Measurements from ENCODE around the gene USP13.
A peak's percentile ranks its signal among the peaks of the same experiment; 100 is the strongest.

The USP13 gene

DNA sequence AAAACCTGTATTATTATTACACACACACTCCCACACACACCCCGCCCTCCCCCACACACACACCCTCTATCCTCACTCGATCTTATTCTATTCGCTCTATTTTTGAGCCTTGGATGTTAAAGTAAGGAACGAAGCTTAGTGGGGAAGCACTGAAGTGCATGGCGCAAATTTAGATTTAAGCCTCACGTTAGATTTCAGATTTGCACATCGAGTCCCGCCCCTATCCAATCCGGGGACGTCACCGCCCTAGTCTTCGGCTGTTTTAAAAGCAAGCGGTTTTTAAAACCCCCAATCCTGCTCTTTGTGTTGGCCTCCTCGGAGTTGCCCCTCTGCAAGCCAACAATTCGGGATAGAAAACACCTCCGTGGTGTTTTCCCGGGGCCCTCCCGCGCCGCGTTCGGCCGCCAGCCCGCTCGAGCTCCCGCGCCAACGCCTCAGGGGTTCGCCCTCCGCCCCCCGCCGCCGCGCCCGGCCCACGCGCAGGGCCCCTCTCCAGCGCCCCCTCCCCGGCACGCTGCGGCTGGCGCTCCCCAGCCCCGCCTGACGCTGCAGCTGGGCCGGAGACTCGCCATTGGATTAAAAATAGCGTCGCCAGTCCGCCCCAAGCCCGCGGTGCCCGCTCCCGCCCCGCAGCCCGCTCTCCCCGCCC, at the start of gene USP13:
TSS of gene USP13 (plus strand) at position 594 of the 649 bp plus-strand sequence. CDS start 186 bp downstream, outside the sequence.
- peak; percentile 4 for TF ChIP-seq CTCF (IDR thresholded peaks at IDR 0.05; ENCODE audit: low read depth, low read length, missing control alignments)
- peak within 1 kb of the TSS; percentile 90 for H3K4me3 ChIP-seq (ENCODE audit: low read depth, low read length)
- peak; percentile 53 for DNase-seq (ENCODE audit: low read depth)

DNA sequence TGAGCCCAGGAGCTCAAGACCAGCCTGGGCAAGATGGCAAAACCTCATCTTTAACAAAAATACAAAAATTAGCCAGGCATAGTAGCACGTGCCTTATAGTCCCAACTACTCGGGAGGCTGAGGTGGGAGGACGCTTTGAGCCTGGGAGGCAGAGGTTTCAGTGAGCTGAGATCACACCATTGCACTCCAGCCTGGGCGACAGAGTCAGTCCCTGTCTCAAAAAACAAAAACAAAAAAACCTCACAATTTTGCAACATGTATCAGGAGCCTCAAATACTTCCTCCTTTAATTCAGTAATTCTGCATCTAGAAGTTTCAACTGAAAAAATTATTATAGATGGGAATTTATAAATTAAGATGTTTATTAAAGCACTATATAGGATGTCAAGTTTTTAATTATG, 49.5 kb upstream of the USP13 start:
- H3K4me3 ChIP-seq (ENCODE audit: low read depth, low read length): peak overlapping the region; percentile 20; the same call in 1 of the 2 replicates
- DNase-seq (ENCODE audit: low read depth): no peak
- no peak for TF ChIP-seq CTCF (IDR thresholded peaks at IDR 0.05; ENCODE audit: low read depth, low read length, missing control alignments)

- TF ChIP-seq CTCF (IDR thresholded peaks at IDR 0.05; ENCODE audit: low read depth, low read length, missing control alignments): no peak
- no peak for DNase-seq (ENCODE audit: low read depth)
- peak overlapping the region; percentile 89 for H3K4me3 ChIP-seq (ENCODE audit: low read depth, low read length)
Measured at GRCh38 chr3:179603831-179604230, 49.0 kb upstream of the USP13 start.

- no peak for TF ChIP-seq CTCF (IDR thresholded peaks at IDR 0.05; ENCODE audit: low read depth, low read length, missing control alignments)
- peak; percentile 93 for DNase-seq (ENCODE audit: low read depth)
- H3K4me3 ChIP-seq (ENCODE audit: low read depth, low read length): peak within 1 kb of the TSS; percentile 89
Measured at GRCh38 chr3:179604321-179605078, 48.3 kb upstream of the USP13 start, which contains the start of the genes MRPL47 and NDUFB5. MRPL47 (minus strand) TSS chr3:179604638; CDS start chr3:179604624, 14 bp downstream. NDUFB5 (plus strand) TSS chr3:179604794; CDS start chr3:179604816, 22 bp downstream.

DNA sequence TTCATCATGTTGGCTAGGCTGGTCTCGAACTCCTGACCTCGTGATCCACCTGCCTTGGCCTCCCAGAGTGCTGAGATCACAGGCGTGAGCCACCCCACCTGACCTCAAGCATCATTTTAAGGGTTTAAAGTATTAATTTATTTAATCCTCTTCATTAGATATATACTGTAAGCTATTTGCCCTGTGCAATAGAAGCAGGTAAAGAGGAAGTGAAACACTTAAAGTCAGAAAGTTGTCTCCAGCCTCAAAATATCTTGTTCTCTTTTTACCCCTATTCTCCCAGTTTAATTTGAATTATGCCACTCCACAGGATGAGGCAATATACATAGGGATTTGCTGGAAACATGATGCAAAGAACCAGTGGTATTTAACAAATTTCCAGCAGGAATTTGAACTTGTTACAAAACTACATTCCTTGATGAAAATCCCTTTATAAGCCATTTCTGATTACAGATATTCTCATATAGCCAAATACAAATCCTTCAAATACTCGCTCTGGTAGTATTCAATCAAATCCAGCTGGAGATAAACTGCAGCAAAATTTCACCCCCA, 46.2 kb upstream of the USP13 start:
- no peak overlapping the region for H3K4me3 ChIP-seq (ENCODE audit: low read depth, low read length)
- TF ChIP-seq CTCF (IDR thresholded peaks at IDR 0.05; ENCODE audit: low read depth, low read length, missing control alignments): no peak
- no peak for DNase-seq (ENCODE audit: low read depth)

- H3K4me3 ChIP-seq (ENCODE audit: low read depth, low read length): peak overlapping the region; percentile 24; the same call in 1 of the 2 replicates
- TF ChIP-seq CTCF (IDR thresholded peaks at IDR 0.05; ENCODE audit: low read depth, low read length, missing control alignments): no peak
- peak; percentile 62 for DNase-seq (ENCODE audit: low read depth)
Measured at GRCh38 chr3:179608931-179609720, 43.7 kb upstream of the USP13 start.
